HG03103 (cell line): ENCODE data around the gene BCL6.

Experiments
- ATAC-seq: cut with Tn5 transposase; IDR thresholded peaks from one replicate; pipeline ENCODE4 v1.9.1; 2021; ENCODE audit warnings: low read depth; ENCODE audit not compliant: unreplicated experiment

BCL6 gene

GRCh38 chr3:187763850-187764648 lies 18.8 kb upstream of the BCL6 start:
- ATAC-seq = no peak

GRCh38 chr3:187762792-187763191 lies 17.5 kb upstream of the BCL6 start:
- no peak for ATAC-seq

GRCh38 chr3:187759601-187760000 lies 14.3 kb upstream of the BCL6 start:
- ATAC-seq = no peak

GRCh38 chr3:187758318-187758955 lies 13.2 kb upstream of the BCL6 start:
- no peak for ATAC-seq

- ATAC-seq = no peak
Observed at GRCh38 chr3:187753516-187753915, 8.2 kb upstream of the BCL6 start.

- ATAC-seq = no peak
Observed at GRCh38 chr3:187750513-187751123, 5.3 kb upstream of the BCL6 start.

- no peak for ATAC-seq
Observed at GRCh38 chr3:187750006-187750512, 4.8 kb upstream of the BCL6 start.

GRCh38 chr3:187748050-187748481 lies 2.8 kb upstream of the BCL6 start:
- peak; percentile 49 for ATAC-seq

- ATAC-seq = no peak
Observed at GRCh38 chr3:187747506-187747905, 2.2 kb upstream of the BCL6 start.

GRCh38 chr3:187746442-187747281 lies 1.4 kb upstream of the BCL6 start:
- no peak for ATAC-seq

GRCh38 chr3:187746059-187746441 lies 782 bp upstream of the BCL6 start:
- no peak for ATAC-seq

- no peak for ATAC-seq
Observed at GRCh38 chr3:187744169-187745151, 808 bp downstream of the BCL6 start.

- no peak for ATAC-seq
Observed at GRCh38 chr3:187743195-187744141, 1.8 kb downstream of the BCL6 start.

GRCh38 chr3:187742351-187743171 lies 2.7 kb downstream of the BCL6 start:
- no peak for ATAC-seq

- no peak for ATAC-seq
Observed at GRCh38 chr3:187741403-187742350, 3.6 kb downstream of the BCL6 start.
